Measurements from ENCODE around the gene IRF3.

The IRF3 gene

DNA sequence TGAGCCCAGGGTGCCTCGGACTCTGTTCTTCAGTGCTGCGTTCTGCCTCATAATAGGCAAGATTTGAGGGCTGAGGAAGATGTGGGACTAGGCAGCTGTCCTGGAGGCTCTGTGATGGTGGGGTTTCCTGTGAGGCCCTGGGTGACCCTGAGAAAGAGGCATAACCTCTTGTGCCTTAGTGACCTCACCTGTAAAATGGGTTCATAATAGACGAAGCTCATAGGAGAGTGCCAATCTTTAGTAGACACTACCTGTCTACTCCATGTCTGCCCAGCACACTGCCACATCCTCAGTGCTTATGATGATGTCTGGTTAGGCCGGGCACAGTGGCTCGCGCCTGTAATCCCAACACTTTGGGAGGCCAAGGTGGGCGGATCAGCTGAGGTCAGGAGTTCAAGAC, 49.1 kb downstream of the IRF3 start:
- DNase-seq = no peak

DNA sequence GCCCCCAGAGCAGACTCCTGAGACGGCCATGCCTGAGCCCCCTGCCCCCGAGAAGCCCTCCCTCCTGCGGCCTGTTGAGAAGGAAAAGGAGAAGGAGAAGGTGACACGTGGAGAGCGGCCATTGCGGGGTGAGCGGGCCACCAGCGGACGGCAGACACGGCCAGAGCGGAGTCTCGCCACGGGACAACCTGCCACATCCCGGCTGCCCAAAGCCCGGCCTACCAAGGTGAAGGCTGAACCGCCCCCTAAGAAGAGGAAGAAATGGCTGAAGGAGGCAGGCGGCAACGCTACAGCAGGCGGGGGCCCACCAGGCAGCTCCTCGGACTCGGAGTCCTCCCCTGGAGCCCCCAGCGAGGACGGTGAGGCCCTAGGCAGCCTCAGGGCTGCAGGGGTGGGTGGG, 49.8 kb downstream of the IRF3 start:
- no peak for DNase-seq

DNA sequence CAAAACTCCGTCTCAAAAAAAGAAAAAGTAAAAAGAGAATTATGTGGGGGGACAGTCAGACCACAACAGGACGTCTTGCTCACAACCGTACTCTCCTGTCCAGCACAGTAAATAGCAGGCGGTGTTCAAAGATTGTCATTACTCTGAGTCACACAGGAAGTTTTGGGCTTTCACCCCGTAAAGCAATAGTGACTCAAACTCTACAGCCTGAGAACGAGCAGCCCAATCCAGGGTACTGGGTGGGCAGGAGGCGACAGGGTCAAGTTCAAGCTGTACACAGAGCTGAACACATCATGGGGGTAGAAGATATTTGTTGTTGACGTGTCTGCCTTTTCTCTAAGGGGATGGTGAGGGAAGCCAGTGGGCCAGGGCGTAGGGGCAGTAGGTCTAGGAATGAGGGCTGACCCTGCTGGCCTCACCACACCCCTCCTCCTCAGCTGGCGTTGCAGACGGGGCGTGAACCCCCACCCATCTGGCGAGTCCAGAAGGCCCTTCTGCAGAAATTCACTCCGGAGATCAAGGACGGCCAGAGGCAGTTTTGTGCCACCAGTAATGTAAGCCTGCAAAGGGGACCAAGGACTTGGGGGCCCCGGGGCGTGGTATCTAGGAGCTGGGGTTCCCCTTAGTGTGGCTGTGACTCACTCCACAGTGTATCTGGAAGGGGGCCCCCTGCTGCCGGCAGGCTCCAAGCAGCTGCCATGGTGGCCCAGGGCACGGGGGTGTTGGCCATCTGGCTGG, 51.4 kb downstream of the IRF3 start:
- no peak for DNase-seq

DNA sequence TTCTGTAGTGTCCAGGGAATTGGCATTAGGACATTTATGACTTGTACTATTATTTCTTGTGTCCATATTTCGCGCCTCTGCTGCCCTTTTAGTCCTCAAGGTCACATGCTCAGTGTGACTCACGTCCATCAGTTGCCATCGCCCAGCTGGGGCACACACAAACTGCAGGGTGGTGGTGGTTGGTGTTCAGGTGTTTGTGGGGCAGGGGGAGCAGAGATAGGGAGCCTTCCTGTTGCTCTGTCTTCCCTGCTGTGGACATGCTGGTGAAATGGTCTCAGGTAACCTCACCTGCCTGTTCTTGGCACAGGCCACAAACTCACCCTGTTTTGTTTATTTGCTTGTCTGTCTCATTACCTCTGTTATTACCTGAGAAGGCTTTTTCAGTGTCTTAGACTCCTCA, 52.3 kb downstream of the IRF3 start:
- no peak for DNase-seq

Data from CD4-positive, alpha-beta T cell treated with Interferon alpha-2 for 1 hour (primary cell).